Middle frontal gyrus (tissue), 1 donor: Measurements from ENCODE around the gene TGM4.
"Not testable (repeated sequence)": the region's sequence is repeated elsewhere in the genome, so short reads cannot be mapped to it uniquely, and the experiment has no call there.

Source experiments
- DNase-seq: peaks from one replicate; pipeline ENCODE4 v3.0.0-alpha.2; 2015; ENCODE audit warnings: low spot score; ENCODE audit errors: extremely low spot score

TGM4 gene

DNA sequence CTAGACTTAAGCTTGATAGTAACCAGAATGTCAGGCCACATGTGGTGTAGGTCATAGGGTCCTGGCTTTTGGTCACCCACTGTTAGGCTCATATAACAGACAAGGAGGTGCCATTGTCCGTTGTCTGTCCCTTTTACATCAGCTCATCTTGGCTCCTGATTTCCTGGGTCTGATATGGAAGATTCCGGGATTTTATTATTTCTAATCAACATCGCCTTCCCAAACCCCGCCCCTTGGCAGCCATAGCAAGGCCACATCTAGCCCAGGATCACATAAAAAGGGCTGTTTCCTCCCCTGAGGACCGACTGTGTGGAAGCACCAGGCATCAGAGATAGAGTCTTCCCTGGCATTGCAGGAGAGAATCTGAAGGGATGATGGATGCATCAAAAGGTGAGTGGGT, at the start of gene TGM4:
Gene TGM4, plus strand, starts transcription at position 301 of the 400 bp plus-strand sequence. Its CDS starts 71 bp downstream, at position 372.
- no peak for DNase-seq

DNA sequence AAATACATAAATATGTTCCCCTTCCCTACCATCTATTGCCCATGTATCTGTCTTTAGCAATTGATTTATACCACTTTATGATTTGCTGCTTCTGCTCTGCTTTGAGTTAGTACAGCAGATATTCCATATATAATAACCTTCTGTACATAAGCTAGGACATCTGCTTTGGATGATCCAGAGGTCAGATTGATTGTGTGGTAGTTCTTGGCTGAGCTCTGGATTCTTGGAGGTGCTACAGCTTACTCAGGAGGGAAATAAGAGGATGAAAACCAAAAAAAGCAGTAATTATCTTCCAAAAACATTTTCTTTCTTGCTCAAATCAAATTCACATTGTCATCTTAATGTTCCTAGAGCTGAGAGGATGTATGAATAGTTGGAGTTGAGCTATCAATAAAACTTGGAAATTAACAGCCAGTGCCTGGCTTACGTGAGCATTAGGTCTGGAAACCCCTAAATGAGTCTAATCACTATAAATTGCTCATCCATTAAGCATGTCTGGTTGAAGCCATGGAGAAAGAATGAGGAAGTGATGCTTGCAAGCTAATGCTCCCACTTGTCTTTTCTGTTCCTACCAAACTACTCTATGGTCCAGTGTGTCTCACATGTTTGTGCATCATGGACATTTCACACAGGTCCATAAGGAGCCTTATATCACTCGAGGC, 49.0 kb upstream of the TGM4 start:
- DNase-seq, result no peak

DNA sequence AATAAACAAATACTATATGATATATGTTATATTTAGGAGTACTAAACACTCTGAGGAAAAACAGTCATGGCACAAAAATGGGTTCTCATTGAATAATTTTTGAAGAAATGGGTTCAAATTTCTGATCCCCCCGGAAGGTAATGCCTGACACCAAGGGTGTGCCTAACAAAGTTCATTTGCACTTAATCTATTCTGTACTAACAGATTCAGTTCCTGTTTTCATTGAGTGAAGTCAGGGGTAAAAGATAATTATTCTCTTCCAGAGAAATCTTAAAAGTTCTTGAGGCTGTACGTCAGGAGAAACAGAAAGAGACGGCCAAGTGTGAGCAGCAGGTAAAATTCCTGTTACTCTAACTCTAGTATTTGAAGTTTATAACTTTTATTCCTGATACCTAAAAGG, 47.2 kb upstream of the TGM4 start:
- no peak for DNase-seq

DNA sequence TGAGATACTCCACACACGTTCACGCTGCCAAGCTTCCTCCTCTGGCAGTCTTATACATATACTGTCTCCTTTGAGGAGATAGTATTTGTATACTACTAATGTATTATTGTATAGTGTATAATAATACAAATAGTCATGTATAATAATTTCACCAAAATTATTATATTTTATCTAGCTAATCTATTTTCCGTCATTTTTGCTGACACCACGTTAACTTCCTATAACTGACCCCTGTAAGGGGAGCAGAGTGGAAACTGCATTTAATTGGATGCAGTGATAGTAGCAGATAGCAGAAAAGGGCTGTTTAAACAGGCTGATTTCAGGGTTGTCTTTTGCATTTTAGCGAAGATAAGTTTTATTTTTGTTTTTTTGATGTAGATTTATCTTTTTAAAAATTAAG, 43.2 kb upstream of the TGM4 start:
- DNase-seq, result no peak

DNA sequence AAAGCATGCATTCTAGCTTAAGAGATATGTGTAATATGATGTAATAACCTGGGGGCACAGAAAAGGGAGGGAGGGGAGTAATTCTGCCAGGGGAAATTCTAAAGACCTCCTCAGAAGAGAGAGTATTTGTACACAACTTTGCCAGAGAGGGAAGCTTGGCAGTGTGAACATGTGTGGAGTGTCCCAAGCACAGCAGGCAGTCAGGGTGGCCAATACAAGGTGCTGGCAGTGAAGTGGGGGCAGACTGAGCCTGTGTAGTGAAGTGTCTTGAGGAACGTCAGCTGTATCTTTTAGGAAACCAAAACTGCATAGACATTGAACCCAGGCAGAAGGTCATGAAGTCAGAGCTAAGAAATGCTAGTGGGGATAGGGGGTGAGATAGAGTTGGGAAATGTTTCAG, 42.4 kb upstream of the TGM4 start:
- DNase-seq, result no peak

DNA sequence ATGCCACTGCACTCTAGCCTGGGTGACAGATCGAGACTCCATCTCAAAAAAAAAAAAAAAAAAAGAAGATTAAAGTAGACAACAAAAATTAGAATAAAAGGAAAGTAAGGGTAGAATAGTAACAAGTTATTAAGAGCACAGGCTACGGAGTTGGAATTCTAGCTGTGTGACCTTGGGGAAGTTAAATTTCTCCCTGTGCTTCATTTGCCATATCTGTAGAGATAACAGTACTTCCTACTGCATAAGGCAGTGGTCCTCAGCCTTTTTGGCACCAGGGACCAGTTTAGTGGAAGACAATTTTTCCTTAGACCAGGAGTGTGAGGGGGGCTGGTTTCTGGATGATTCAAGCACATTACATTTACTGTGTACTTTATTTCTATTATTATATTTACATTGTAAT, 41.4 kb upstream of the TGM4 start:
- no peak for DNase-seq

DNA sequence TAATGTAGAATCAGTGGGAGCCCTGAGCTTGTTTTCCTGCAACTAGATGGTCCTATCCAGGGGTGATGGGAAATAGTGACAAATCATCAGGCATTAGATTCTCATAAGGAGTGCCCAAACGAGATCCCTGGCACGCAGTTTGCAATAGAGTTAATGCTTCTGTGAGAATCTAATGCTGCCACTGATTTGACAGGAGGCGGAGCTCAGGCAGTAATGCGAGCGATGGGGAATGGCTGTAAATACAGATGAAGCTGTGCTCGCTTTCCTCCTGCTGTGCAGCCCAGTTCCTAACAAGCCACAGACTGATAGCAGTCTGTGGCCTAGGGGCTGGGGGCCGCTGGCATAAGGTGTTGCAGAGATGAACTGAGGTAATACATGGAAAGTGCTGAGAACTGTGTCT, 41.0 kb upstream of the TGM4 start:
- DNase-seq, result no peak

DNA sequence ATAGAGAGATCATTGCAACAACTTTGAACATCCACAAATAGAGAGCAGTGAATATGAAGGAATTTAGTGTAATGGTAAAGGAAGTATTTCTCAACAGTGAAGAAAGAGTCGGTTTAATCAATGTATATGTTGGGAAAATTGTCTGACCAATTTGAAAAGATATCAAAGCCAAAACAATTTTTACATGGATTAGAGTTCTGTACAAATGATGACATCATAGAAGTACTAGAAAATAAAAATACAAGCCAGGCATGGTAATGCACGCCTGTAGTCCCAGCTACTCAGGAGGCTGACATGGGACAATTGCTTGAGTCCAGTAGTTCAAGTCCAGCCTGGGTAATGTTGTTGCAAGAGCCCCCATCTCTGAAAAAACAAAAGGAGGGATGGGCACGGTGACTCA, 38.7 kb upstream of the TGM4 start:
- no peak for DNase-seq

DNA sequence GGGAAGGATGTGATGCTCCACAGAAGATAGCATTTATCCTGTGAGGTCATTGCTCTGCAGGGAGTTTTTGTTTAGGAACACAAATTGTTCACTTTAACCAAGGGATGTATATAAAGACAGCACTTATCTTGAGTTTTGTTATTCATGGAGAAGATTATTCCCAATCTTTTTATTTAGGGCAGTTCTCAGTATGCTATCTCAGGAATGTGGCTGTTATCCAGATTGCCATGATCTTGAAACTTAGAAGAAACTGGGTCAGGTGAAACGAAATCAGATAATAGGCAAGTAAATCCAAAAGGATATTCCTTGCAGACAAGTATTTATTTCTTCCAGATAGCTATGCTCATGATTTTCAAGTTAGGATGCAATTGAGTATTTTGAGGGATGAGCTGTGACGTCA, 32.0 kb upstream of the TGM4 start:
- DNase-seq, result no peak

DNA sequence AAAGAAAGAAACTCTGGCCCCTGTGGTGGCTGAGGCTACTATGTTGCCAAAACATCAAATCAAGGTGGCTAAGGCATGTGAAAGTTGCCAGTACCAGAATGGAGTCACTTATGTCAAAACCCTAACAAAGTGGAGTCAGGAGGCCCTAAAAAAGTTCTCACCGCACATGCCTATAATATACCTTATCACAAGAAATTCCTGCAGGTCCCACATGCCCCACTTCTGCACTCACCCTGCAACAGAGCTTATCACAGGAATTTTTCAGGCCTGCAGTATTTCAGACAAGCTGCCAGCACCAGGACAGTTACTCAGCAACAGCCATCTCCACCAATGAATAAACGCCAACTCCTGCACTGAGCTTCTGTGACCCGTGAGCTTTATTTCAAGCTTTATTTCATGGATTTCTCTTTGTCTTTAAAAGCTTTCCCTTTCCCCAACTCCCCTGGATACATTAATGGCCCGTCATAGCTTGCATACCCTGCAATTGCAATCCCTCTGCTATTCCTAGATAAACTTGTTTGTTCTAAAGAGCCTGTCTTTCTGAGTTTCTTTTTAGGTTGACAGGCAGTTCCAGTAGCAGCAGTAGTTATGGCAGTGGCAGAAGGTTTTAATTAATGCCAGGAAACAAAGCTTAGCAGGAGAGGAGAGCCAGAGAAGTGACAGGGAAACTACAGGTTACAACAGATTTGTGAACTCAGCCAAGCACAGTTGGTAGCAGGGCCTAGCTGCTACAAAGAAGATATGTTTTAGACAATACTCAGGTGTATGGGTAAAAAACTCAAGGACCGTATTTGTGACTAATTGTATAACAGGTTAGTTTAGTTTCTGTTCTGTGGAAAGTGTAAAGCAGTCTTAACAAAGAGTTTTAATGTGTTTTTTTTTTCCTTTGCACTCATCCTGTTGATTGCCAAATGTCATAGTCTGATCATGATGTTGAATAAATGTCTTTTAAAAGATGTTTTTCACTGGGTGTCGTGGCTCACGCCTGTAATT, 28.6 kb upstream of the TGM4 start:
- DNase-seq, result no peak

DNA sequence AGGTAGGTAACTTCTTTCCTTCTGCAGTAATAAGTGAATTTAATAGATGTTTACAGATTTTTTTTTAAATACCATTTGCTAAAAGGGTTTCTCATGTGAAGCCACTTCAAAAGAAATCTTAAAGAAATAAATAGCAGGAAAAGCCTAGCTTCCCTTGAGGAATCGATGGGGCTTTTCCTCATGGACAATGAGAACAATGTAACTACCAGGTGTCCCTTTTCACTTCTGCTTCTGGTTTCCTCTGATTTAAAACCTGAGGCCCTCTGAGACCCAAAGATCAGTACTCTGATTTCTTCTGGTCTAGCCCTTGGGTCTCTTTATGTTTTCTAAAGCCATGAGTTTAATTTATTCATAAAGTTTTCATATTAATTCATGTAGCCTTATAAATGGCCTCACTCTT, 25.8 kb upstream of the TGM4 start:
- DNase-seq, result no peak

DNA sequence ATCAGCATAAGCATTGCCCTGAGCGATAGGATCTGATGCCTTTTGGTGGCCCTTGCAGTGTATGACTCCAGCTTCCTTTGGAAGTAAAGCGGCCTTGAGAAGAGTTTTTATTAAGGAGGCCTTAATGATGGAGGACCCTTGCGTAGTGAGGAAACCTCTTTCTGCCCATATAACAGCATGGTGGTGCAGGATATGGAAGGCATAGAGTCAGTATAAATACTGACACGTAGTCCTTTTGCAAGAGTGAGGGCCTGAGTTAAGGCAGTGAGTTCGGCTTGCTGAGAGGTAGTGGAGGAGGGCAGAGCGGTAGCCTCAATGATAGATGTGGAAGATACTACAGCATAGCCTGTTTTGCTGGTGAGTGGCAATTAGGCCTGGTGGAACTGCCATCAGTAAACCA, 17.7 kb upstream of the TGM4 start:
- not testable (repeated sequence) for DNase-seq

DNA sequence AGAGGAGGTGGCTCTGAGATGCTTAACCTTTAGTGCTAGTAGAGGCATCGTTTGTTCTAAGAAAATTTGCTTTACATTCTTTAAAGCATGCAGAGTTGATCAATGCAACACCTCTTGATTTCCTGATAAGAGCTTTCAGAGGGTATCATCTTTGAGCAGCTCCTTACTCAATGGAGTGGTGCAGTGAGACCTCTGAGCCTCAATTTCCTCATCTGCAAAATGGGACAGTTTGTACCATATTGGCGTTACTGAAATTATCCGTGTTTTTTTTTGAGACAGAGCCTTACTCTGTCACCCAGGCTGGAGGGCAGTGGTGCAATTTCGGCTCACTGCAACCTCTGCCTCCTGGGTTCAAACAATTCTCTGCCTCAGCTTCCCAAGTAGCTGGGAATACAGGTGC, 14.3 kb upstream of the TGM4 start:
- no peak for DNase-seq

DNA sequence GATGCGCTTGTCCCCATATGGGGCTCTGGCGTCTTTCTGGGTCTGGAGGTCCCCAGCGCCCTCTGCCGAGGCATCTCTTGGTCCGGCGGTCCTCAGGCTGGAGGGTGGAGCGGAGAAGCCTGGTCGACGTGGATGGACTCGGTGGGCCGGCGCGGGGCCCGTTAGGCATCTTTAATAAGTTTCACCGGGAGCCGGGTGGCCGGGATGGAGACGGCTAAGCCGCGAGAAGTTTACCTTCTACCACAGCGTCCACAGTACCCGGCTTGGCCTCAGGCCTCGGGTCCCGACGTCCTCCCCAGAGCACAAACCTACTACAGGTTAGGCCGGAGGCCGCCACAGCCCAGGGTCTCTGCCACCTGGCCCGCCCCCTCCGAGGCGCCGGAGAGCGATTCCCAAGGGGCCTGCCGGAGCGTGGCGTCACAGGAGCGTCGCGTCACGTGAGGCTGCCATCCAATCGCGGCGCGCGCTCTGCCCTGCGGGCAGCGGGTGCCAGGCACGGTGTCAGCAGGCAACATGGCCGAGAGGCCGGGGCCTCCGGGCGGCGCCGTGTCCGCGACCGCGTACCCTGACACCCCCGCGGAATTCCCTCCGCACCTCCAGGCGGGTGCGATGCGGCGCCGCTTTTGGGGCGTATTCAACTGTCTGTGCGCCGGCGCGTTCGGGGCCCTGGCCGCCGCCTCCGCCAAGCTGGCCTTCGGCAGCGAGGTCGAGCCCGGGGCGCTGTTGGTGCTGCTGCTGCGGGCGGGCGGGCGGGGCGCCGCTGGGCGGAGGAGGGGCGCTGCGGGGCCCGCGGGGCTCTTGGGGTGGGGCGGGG, 12.8 kb upstream of the TGM4 start, which contains the start of gene TMEM42:
Gene TMEM42, plus strand, starts transcription at position 501 of the 814 bp plus-strand sequence. Its CDS starts 13 bp downstream, at position 514.
- peak; percentile 93 for DNase-seq

DNA sequence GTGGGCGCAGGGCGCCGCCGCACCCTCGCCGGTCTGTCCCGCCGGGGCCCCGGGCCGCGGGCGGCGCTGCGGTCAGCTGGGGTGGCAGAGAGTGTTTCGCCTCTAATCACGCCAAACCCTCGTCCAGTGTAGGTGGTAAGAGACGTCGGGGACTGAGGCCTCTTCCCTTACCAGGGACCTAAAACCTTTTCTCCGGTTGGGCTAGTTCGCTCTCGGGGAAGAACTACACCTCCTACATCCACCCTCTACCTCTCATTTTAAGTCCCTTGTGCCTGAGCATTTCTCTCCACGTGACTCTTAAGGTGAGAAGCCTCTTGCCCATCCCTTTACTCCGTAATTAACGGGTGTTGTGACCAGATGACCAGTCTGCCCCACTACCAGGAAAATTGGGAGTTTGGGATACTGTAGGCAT, 12.2 kb upstream of the TGM4 start:
- no peak for DNase-seq

DNA sequence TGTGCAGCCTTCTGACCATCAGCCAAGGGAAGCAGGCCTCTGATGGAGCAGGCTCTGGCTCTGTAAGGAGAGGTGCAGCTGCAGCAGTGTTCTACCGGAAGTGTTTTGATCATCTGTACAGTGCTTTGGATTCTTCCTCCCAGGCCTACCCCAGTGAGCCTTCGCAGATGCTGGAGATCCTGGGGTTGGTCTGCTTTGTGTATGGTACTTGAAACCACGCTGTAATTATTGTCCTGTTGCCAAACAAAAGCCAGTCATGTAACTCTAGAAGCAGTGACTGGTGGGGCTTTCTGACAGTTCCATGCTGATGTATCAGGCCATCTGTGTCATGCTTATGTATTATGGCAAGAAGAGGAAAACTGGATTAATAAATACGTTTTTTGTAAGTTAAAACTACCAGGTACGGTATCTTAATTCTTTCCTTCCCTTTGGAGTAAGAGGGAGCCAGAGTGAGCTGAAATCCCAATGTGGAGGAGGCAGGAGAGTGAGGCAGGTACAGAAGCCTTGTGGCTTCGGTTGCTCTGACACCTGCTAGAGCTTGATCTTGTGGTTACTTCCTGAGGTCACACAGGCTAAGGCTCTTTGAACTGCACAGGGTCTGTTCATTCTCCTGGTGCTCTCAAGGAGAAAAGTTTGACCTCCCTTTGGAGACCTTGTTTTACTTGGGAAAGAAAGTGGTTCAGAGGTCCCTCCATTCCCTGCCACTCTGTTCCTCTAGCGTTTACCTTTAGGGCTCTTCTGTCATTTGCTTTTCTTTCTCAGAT, 9.0 kb upstream of the TGM4 start:
- no peak for DNase-seq

DNA sequence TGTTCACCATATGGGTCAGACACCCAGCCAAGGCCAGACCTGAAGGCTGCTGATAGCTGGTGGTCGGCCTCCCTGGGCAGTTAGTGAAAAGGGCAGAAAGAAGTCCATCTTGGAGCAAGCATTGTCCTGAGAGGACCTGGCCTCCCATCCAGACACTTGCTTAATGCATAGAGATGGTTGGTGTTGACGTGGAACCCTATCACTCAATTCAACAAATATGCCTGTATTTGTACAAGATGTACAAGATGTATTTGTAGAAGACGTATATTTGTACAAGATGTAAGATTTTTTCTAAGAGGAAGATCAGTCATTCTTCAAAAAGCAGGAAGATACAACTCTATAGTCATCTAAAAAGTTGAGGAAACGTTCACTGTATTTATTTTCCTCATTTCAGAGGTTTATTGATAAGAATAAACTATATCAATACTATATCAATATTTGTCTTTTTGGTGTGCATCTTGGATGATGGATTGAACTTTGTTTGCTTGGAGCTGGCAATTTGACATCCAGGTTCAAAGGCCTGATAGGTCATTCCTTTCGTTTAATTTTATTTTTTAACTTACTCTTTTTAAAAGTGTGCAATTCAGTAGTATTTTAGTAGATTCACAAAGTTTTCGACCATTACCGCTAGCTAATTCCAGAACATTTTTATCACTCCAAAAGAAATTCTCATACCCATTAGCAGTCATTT, 6.8 kb upstream of the TGM4 start:
- no peak for DNase-seq

DNA sequence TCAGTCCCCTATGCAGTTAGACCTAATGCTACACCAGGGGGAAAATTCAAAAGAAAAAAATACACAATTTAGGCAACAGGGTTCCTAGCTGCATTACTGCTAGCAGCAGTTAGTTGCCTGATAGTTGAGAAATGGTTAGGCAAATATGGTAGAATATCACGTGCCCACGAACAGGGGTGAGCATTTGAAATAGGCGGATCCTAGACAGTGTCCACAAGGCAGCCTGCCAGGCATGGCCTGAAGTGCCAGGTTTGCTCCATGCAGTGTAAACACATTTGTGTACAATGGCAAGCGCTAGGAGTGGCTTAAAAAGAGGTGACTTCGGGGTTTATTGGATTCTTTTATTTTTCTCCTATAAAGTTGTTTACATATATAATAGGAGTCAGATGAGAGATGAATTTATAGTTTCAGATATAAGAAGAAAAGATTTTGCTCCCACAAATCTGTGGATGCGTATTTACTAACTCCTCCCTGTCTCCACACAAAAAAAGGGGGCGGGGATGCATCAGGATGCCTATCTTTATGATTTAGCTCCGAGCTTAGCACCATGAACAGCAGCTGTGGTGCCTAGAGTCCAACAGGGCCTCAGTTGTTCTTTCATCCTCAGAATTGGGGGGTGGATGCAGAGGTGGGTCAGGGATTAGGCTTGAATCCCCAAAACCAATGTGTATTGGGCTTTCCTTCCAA, 3.9 kb upstream of the TGM4 start:
- no peak for DNase-seq

DNA sequence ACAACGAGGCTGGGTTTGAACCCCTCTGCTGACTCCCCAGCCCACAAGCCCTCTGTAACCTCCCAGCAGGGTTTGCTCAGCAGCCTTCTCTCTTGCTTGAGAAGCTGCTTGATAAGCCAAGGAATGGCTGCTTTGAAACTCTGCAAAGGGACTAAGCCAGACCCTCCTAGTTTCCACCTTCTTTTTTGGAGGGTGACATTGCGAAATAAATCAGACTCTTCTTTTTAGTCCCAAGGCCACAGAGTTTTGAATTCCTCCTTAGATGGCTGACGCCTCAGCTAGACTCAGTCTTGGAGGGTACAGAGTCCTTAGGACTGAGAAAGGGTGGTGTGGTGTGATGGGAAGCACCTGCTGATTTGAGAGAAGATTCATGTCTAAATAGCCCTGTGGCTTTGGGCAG, 1.2 kb downstream of the TGM4 start:
- no peak for DNase-seq

DNA sequence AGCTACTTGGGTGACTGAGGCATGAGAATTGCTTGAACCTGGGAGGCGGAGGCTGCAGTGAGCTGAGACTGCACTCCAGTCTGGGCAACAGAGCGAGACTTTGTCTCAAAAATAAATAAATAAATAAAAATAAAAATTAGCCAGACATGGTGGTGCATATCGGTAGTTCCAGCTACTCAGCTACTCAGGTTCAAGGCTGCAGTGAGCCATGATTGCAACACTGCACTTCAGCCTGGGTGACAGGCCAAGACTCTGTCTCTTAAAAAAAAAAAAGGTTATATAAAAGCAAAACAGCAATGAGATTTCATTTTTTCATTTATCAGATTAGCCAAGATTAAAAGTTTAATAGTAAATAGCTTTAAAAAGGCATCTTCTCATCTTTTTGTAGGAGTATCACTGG, 2.9 kb downstream of the TGM4 start:
- DNase-seq, result no peak
